ENCODE data around the gene SAYSD1. TPM values are rescaled to one million over a fixed set of nuclear protein-coding genes. Genes with fewer than 3 reads are reported as not detected.

Gene SAYSD1
- total RNA-seq, 1 experiment from 2014 or later, result 7.6 TPM

DNA sequence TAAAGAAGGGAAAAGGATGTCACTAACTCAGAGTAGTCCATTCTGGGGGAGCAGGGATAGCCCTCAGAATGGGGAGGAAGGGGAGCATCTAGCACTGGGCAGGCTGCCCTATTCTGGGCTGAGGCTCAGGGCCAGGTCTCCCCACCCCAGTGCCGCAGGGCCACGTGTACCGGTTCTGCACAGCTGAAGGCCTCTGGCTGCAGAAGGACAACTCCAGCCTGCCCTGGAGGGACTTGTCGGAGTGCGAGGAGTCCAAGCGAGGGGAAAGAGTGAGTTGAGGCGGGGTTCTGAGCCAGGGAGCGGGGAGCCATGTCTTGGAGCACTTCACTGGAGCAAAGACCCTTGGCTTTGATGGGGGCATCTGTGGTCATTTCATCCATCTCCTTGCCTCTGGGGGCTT is 49.4 kb downstream of the SAYSD1 start:
- in situ Hi-C loops (cut with HindIII; ENCODE audit: low pct_unique_long_range_greater_than_20kb, low sequenced_read_pairs), result no loop called here
- DNase-seq (ENCODE audit: low read depth), result no peak

DNA sequence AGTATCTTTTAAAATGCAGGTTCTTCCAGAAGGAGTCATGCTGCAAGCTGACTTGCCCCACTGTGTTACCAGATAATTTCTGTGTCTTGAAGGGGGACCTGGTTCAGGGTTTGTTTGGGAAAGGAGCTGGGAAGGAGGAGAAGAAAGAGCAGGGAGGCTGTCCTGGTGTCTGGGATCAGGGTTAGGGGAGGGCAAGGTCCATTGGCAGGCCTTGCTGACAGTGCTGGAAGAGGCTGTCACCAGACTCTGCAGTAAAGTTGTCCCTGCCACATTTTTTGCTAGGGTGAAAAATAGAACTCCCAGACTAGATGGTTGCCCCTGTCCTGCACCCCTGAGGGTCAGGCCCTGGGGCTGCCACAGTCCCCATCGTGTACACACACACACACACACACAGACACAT is 51.5 kb downstream of the SAYSD1 start:
- in situ Hi-C loops (cut with HindIII; ENCODE audit: low pct_unique_long_range_greater_than_20kb, low sequenced_read_pairs), result no loop called here
- DNase-seq (ENCODE audit: low read depth), result no peak

DNA sequence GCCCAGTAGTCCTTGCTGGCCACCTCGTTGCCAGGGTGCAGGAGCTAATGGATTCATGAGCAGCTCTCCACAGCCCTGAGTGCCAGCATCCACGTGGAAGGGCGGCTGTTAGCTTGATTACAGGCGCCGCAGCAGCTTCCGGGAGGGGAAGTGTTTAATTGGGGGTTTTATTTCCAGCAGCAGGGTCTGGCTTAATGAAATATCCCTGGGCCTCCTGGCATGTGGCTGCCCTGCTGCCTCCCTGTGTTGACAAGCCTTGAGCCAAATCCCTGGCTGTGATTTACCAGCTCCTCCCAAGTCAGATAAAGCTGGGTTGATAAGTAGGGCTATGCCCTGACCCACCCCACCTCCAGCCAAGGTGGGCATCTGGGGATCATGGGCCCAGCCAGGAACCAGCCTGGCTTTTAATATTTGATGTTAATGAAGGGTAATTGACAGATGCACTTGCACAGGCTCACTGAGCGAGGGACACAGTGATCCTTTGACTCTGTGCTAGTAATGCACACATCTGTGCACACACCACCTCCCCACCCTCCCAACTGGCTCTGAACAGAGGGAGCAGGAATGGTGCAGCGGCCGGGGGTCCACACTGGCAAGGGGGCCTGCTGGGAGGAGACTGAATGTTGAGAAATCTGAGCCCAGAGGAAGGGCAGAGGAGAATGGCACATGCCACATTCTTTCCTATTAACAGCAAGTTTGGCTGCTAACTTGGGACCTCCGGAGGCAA is 52.8 kb downstream of the SAYSD1 start:
- DNase-seq (ENCODE audit: low read depth), result no peak
- in situ Hi-C loops (cut with HindIII; ENCODE audit: low pct_unique_long_range_greater_than_20kb, low sequenced_read_pairs), result no loop called here

DNA sequence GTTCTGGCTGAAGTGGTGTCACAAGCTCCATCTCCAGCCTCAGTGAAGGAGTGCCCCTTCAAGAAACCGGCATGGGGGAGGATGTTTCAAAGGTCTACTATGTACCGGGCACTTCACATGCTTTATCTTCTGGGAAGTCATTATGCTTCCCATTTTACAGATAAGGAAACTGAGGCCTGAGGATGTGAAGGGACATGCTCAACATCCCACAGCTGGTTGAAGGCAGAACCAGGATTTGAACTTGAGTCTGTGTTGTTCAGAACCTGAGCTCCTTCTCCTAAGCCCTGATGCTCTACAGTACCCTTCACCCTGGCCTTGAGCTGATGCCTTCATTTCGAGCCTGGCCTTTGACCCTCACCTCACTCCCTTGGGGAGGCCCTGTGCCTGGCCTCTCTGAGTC is 53.4 kb downstream of the SAYSD1 start:
- in situ Hi-C loops (cut with HindIII; ENCODE audit: low pct_unique_long_range_greater_than_20kb, low sequenced_read_pairs), result no loop called here
- no peak for DNase-seq (ENCODE audit: low read depth)

DNA sequence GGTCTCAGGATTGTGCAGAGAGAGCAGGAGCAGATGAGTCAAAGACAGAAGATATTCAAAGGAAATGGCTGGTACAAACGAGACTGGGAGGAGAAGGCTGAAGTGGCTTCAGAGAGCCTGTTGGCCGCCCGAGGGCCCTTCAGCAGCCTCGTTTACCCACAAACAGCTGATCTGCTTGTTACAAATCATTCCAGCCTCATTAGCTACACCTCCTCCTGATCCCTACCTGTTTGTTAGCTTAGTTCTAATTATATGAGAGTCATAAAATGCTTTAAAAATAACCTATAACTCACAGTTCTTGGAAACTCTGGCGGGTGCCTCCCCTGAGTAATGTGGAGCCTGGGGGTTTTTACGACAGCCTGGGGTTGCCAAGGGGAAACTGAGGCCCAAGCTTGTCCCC is 53.8 kb downstream of the SAYSD1 start:
- in situ Hi-C loops (cut with HindIII; ENCODE audit: low pct_unique_long_range_greater_than_20kb, low sequenced_read_pairs), result no loop called here
- DNase-seq (ENCODE audit: low read depth), result no peak

DNA sequence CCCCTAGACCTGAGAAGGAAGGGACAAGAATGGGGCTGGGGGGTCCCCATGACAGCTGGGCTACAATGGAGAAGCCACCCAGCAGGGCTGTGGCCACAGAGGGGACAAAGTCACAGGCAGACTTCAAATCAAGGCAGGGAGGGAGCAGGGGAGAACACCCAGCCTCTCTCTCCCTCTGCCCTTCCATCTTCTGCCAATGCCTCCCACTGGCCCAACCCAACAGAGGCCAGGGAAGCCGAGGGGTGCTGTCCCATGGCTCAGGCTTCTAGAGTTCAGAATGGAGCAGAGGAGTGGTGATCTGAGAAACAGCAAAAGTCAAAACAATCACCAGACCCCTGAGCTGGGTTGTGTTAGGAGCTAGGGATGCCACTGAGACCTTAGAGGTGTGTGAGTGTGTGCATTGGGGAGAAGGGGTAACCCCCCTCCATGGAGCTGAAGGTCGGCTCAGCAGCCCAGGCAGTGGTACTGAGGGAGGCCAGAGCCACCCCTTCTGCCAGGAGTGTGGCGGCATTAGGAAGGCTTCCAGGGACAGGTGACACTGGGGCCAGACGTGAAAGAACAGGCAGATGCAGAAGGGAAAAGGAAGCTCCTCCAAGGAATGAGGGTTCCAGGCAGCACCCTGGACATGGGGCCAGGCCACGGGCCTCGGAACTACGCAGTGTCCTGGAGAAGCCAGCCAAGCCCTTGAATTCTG is 54.4 kb downstream of the SAYSD1 start:
- in situ Hi-C loops (cut with HindIII; ENCODE audit: low pct_unique_long_range_greater_than_20kb, low sequenced_read_pairs), result no loop called here
- DNase-seq (ENCODE audit: low read depth), result no peak

DNA sequence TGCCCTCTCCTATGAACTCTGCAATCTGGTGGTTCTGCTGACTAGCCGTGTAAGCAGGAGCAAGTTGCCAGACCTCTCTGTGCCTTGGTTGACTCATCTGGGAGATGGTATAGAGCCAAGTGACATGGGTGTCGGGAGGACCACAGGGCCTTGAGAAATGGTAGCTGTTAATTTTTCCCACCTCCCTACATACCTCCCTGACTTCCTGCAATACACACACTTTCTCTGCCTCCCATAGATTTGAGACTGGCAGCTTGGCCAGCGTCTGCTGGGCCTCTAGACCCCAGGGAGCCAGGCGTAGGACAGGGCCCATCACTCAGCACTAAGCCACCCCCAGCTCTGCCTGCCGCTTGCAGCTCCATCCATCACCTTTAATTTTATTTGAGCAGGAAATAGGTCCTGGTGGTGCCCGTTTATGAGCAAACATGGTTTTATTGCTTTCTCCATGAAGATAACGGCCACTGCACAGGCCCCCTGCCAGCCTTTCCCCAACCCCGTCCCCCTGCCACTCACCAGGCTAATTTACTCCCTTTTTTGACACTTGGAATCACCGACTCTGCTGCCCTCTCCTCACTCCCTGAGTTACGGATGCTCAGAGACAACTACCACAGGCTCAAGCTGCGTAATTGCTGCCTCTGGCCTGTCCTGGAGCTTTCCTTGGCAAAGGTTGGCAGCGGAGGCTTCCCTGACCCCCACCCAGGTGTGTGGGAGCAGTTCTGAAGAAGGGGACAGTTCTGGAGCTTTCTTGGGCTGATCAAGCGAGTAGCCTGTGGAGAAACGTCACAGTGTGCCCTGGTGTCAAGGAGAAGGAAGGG is 55.3 kb downstream of the SAYSD1 start:
- in situ Hi-C loops (cut with HindIII; ENCODE audit: low pct_unique_long_range_greater_than_20kb, low sequenced_read_pairs), result no loop called here
- DNase-seq (ENCODE audit: low read depth), result no peak

DNA sequence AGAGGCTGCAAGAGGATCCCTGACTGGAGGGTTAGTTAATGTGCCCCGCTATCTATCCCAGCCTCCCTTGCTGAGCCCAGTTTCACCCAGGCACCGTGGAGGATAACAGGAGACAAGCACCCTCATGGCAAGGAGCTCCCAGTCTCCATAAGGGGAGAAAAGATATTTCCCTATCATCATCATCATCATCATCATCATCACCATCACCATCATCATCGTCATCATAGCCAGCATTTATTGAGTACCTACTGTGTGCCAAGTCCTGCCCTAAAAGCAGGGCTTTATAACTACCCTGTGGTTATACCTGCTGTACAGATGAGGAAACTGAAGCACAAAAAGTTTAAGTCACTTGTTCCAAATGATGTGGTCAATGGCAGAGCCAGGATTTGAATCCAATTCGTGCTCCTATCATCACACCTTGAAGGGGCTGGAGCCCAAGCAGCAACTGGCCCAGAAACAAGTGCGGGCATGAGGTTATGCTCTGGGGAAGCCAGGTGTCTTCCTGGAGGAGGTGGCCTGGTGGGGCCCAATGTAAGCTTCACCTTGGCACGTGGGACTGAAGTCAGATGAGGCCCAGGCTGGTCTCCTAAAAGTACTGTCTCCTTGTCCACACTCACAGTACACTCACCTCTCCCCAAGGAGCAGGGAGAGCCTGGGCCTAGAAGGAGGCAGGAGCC is 56.4 kb downstream of the SAYSD1 start:
- no peak for DNase-seq (ENCODE audit: low read depth)
- in situ Hi-C loops (cut with HindIII; ENCODE audit: low pct_unique_long_range_greater_than_20kb, low sequenced_read_pairs), result no loop called here

DNA sequence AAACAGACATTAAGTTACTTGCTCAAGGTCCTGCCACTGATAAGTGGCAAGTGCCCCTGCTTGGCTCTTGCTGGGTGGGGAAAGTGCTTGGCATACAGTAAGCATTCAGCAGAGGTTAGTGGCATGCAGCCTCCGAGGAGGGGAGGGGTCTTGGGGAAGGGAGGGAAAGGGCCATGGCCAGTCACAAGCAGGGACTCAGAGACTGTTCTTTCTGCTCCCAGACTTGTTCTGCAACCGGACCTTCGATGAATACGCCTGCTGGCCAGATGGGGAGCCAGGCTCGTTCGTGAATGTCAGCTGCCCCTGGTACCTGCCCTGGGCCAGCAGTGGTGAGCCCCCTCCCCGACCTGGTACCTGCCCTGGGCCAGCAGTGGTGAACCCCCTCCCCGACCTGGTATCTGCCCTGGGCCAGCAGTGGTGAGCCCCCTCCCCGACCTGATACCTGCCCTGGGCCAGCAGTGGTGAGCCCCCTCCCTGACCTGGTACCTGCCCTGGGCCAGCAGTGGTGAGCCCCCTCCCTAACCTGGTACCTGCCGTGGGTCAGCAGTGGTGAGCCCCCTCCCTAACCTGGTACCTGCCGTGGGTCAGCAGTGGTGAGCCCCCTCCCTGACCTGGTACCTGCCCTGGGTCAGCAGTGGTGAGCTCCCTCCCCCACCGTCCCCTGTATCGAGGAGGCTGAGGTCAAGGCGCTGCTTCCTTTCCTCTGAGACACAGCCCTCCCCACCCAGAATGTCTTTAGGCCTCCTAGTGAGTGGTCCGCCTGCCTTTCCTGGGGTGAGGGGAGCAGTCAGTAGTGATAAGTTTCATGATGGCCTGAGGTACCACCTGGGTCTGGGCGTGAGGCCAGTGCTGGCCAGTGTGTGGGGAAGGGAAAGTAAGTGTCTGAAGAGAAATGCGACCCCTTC is 57.5 kb downstream of the SAYSD1 start:
- DNase-seq (ENCODE audit: low read depth), result no peak
- in situ Hi-C loops (cut with HindIII; ENCODE audit: low pct_unique_long_range_greater_than_20kb, low sequenced_read_pairs), result no loop called here

DNA sequence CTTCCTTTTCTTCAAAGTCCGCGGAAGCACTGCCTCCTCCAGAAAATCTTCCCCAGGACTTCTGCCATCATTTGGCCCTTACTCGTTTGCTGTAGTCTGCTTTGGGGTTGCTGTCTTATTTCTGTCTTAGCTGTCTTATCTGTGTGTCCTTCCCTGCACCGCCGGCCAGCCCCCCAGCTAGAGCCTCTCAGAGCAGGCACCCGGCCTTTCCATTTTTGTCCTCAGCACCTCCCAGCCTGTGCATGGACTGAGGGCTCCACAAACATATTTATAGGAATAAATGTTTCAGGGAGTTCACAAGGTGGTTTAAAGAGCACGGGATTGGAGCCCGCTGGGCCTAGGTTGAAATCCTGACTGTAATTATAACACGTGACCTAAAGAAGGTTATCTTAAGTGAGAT is 58.3 kb downstream of the SAYSD1 start:
- in situ Hi-C loops (cut with HindIII; ENCODE audit: low pct_unique_long_range_greater_than_20kb, low sequenced_read_pairs), result no loop called here
- DNase-seq (ENCODE audit: low read depth), result no peak

DNA sequence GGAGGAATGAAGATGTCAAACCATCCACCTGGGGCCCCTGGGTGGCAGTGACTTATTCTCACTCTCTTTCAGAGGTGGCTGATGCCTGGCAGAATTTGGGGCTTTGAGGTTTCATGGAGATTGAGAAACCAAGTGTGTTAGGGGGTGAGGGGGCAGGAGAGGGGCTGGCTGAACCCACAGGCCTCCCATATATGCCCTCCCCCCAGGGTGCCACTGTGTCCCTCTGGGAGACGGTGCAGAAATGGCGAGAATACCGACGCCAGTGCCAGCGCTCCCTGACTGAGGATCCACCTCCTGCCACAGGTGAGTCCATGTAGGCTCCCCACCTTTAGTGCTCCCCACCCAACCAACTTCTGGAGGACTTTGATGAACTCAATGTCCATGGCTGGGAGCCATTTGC is 58.8 kb downstream of the SAYSD1 start:
- in situ Hi-C loops (cut with HindIII; ENCODE audit: low pct_unique_long_range_greater_than_20kb, low sequenced_read_pairs), result no loop called here
- no peak for DNase-seq (ENCODE audit: low read depth)

DNA sequence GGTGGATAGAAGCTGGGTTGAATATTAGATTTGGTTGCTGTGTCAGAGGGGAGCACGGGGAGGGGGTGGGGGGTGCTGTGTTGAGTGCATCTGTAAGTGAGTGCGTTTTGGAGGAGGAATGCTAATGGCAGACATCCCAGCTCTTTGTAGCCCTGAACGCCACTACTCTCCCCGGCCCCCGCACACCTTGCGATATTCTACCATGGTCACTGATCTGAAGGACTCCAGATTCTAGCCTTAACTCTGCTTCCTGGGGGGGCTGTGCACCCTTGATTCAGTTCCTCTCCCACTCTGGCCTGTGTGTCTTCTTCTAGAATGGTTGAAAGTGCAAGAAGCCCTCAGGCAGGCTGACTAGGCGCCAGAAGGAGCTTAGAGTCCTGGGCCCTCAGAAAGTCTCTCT is 59.3 kb downstream of the SAYSD1 start:
- in situ Hi-C loops (cut with HindIII; ENCODE audit: low pct_unique_long_range_greater_than_20kb, low sequenced_read_pairs), result no loop called here
- no peak for DNase-seq (ENCODE audit: low read depth)

DNA sequence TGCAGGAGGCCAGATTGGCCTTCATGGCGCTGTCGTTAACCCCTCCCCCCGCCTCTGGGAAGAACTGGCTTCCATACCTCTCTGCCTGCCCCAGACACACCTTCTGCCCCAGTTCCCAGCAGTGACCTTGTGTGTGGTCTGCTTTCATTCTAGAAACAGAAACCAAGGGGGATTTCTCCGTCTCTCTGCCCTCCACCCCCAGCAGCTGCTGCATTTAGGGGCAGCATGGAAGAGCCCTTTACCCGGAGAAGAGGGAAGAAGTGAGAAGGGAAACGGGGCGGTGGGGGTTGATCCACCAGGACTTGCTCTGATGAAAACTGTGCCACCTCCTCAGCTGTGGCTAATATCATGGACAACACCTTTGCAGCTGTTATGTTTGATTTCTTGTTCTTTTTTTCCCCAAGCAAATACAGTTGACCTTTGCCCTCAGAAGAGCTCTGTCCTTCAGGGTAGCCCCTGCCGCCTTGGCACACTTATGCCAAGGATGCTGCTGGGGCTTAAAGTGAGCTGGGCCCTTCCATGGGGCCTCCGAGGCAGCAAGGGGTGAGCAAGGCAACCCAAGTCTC is 60.3 kb downstream of the SAYSD1 start:
- DNase-seq (ENCODE audit: low read depth), result no peak
- in situ Hi-C loops (cut with HindIII; ENCODE audit: low pct_unique_long_range_greater_than_20kb, low sequenced_read_pairs), result no loop called here

Other genes with a start within 250 kb of the SAYSD1 start
- not detected in 2 replicates for gene GLP1R, start 66.4 kb downstream of the SAYSD1 start, total RNA-seq (2014; rRNA removed; shearing (Covaris generic); ENCODE audit: low replicate concordance)
- gene KCNK5, start 114.3 kb upstream of the SAYSD1 start, total RNA-seq (2014; rRNA removed; shearing (Covaris generic); ENCODE audit: low replicate concordance), result 0.74 and 3.0 TPM in 2 replicates
- not detected in 2 replicates for gene KCNK17, start 199.2 kb upstream of the SAYSD1 start, total RNA-seq (2014; rRNA removed; shearing (Covaris generic); ENCODE audit: low replicate concordance)
- gene KCNK16, start 207.5 kb upstream of the SAYSD1 start, total RNA-seq (2014; rRNA removed; shearing (Covaris generic); ENCODE audit: low replicate concordance), result not detected in 2 replicates

Data from Caki2 (cell line).